GM13977 (cell line): ENCODE data around the gene PTPRU.

Experiments used
- DNase-seq: peaks from one replicate; pipeline ENCODE4 v3.0.0; 2012; ENCODE audit warnings: low spot score
- in situ Hi-C: fragments of 300-500 bp; cut with MboI; formaldehyde crosslinking; loops from one replicate; pipeline ENCODE4 v1.12.0; 2022; ENCODE audit warnings: low sequenced_read_pairs, low pct_unique_long_range_greater_than_20kb, mixed read lengths, inconsistent platforms; ENCODE audit not compliant: unreplicated experiment
- TF ChIP-seq, protein P1 (sequence below): IDR thresholded peaks from 2 replicates; pipeline ENCODE4 v1.5.1; 2012; ENCODE audit warnings: mild to moderate bottlenecking, control low read depth; ENCODE audit not compliant: insufficient read depth; ENCODE audit errors: extremely low read depth, missing control alignments

PTPRU gene

DNA sequence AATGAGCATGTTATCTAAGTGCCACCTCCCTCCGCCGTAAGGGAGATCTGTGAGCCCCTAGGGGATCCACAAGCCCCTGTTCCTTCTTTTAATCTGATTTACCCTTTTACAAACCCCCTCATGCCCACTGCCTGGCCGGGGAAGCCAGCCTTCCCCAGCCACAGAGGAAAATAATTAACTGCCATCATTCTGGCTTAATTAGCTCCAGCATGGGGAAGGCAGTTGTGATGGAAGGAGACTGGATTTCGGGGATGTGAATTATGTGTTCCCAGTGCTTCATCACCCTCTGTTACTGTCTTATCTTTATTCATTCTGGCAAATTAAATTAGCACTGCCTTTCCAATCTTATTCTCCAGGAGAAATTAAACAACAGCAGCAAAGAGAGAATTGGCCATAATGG lies 135.8 kb downstream of the PTPRU start:
- no peak for DNase-seq
- in situ Hi-C loops = no loop called here
- TF ChIP-seq, protein P1, sequence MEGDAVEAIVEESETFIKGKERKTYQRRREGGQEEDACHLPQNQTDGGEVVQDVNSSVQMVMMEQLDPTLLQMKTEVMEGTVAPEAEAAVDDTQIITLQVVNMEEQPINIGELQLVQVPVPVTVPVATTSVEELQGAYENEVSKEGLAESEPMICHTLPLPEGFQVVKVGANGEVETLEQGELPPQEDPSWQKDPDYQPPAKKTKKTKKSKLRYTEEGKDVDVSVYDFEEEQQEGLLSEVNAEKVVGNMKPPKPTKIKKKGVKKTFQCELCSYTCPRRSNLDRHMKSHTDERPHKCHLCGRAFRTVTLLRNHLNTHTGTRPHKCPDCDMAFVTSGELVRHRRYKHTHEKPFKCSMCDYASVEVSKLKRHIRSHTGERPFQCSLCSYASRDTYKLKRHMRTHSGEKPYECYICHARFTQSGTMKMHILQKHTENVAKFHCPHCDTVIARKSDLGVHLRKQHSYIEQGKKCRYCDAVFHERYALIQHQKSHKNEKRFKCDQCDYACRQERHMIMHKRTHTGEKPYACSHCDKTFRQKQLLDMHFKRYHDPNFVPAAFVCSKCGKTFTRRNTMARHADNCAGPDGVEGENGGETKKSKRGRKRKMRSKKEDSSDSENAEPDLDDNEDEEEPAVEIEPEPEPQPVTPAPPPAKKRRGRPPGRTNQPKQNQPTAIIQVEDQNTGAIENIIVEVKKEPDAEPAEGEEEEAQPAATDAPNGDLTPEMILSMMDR = no peak
